ENCODE measurements around the gene ARL10.

ARL10 gene, protein sequence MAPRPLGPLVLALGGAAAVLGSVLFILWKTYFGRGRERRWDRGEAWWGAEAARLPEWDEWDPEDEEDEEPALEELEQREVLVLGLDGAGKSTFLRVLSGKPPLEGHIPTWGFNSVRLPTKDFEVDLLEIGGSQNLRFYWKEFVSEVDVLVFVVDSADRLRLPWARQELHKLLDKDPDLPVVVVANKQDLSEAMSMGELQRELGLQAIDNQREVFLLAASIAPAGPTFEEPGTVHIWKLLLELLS

DNA sequence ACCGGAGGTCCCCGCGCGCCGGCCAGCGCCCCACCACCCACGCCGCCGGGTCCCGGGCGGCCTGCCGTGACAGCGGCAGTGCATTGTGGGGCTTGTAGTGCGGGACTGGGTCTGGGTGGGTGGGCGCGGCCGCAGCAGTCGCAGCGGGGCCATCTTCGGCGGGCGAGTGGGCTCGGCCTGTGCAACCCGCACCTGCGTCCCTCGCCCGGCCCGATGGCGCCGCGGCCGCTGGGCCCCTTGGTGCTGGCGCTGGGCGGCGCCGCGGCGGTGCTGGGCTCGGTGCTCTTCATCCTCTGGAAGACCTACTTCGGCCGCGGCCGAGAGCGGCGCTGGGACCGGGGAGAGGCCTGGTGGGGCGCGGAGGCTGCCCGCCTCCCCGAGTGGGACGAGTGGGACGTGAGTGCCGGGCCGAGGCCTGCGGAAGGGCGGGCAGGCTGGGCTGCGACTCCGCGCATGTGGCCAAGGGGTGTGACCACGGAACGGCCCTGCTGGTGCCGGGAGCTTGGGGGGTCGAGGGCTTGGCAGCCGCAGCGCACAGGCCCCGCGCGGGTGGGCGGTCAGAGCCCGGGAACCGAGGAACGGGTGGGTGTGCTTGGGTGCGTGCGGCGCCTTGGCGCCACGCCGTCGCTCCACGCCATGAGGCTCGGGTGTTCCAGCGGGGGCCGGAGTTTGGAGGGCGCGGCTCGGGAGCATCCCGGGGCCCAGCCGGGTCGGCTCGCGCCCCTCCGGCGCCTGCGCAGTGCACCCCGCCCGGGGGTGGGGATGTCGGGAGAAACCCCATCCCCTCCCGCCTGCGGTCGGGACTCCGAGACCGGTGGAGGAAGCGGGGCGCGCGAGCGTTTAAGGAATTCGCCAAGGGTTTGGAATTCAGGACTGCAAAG lies at the start of gene ARL10:
ARL10 (plus strand) TSS at position 137 of the 881 bp plus-strand sequence; CDS start at position 214, 77 bp downstream.
- DNase-seq (ENCODE audit: low read depth in 3 of 3): peak in 2 of 3 donors; percentile 35 to 63

DNA sequence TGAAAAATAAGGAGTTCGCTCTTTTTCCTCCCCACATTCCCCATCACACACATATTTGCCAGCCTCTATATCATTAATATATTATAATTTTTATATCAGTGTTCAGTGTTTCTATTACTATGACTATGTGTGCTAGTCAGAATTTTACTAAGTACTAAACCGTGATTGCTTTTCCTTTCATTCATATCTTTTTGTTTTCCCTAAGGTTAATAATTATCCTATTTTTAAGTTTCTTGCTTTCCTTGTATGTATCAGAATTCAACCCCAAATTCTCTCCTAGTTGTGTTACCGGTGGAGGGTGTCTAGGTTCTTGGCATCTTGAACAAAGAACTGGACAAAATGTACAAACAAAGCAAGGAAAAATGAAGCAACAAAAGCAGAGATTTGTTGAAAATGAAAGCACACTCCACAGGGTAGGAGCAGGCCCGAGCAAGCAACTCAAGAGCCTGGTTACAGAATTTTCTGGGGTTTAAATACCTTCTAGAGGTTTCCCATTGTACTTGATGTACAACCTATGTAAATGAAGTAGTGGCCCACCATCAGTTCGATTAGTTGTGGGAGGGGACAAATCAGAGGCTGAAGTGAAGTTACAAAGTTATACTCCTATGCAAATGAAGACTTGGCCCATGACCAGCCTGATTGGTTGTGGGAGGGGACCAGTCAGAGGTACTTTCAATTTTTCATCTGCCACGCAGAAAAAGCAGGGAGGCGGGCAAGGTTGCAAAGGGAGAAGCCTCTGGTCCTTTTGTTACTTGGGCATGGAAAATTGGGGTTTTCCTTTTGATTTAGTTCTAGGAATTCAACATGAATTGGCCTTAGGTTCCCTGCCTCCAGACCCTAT lies 47.5 kb upstream of the ARL10 start:
- DNase-seq (ENCODE audit: low read depth in 3 of 3): no peak

DNA sequence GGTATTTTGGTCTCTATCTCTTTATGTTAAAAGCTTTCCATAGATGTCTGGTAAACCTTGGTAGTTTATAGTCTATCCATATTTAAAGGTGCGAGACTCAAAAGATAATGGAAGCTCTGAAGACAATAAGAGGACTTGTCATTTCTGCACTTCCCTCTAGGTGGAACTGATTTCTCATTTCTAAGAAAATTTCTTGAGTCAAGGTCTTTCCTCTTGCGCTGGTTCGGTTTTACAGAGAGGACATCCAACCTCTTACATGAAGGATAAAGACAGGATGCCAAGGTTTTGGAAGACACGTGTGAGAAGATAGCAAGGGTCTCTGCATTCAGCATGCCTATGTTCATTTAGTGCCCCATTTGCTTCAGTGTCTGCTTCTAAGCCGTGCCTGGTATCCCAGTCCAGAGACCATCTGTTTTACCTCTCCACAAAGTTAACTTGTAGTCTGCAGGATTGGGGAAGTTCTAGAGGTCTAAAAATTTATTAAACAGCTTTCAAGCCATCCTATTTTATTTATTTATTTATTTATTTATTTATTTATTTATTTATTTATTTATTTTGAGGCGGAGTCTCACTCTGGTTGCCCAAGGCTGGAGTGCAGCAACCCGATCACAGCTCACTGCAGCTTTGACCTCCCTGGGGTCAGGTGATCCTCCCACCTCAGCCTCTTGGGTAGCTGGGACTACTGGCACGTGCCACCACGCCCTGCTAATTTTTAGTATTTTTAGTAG lies 45.3 kb upstream of the ARL10 start:
- DNase-seq (ENCODE audit: low read depth in 3 of 3): no peak

DNA sequence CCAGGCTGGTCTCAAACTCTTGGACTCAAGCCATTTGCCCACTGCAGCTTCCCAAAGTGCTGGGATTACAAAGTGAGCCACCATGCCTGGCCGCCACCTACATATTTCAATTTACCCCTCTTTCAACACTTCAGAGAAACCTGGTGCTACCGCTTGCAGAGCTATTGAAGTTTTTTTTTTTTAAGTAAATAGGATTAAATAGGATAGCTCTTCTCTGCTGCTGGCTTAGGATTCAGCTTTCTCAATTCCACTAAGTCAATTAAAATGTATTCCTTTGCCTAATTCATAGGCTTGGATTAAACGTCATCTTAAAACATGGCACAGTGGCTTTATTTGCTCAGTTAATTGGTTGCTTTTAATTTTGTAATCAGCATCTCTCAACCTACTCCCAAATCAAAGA lies 44.7 kb upstream of the ARL10 start:
- no peak for DNase-seq (ENCODE audit: low read depth in 3 of 3)

DNA sequence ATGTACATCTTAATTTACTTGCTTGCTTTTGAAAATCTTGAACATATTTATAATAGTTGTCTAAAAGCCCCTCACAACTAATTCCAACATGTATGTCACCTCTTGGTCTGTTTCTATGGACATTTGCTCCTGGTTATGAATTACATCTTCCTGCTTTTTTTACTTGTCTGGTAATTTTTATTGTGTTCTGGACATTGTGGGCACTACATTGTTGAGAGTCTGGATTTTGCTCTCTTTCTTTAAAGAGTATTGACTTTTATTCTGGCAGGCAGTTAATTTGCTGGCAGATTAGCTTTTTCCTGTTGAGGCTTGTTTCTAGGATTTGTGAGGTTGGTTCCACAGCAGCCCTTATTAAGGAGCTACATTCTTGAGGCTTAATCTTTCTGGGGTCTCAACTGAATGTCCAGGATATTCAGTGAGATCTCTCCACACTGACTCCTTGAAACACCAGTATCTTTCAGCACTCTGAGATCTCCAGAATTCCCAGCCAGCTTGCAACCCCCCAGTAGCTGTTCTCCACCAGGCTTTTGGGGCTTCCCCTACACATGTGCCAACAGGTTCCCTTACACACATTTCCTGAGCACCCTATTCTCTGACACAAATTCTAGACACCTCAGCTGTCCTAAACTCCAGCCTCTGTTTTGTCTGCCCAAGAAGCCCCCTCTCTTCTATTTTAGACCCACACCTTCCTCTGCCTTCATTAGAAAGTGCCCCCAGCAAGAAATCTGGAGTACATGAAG lies 31.1 kb upstream of the ARL10 start:
- DNase-seq (ENCODE audit: low read depth in 3 of 3): no peak

DNA sequence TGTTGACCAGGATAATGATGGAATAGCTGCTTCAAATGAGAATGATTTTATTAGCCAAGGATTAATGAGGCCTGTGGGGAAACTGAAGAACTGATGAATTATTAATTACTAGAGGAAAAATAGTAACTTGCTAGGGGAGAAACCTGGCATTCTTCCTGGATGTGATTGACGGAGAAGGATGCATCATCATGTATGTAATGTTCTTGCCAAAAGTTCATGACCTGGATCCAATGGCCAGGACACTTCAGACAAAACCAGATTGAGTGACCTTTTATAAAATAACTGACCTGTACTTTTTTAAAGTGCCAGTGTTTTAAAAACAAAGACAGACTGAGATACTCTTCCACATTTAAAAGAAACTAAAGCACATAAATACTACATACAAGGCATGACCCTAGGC lies 27.4 kb upstream of the ARL10 start:
- DNase-seq (ENCODE audit: low read depth in 3 of 3): no peak

DNA sequence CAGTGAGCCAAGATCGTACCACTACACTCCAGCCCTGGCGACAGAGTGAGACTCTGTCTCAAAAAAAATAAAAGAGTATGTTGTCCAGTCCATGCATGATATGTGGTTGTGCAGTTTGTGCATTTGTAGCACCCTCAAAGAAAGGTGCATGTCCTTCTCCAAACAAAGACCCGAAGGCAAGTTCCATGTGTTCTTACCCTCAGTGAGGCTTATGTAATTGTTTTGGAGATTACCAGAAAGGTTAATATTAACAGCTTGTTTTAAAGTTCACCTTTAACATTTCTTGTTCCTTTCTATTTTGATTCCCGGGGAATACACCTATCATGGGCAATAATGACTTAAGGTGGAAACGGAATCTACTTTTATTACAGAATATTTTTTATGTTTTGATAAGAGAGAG lies 26.0 kb upstream of the ARL10 start:
- no peak for DNase-seq (ENCODE audit: low read depth in 3 of 3)

DNA sequence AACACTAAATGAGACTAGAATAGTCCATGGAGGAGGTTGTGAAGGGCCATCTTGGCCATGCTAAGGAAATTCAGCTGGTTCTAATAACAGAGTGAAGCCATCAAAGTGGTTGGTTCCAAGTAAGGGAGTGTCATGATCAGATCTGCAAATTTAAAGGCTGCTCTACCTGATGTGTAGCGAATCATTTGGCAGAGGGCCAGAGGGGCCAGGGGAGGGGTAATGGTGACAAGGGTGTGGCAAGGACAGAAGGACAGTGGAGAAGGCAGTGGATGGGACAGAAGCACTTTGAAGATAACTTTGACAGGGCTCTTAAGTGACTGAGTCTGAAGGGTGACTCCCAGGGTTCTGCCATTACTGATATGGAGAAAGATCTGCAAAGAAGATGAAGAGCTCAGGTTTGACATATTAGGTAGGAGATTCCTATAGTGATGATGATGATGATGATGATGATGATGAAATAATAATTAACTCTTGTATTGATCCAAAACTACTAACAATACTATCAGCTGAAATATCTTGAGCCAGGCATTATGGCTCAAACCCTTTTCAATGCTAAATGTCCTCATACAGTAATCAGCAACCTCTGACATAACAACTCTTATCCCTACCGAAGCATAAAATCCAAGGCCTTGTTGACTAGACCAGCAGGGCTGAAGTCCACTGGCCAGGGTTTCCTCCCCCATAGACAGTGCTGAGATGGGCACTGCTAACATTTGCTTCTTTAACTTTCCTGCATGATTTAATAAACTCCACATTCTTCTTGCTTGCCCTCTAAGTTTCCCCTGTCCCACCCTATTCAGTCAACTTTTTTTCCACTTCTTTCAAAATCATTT lies 23.7 kb upstream of the ARL10 start:
- no peak for DNase-seq (ENCODE audit: low read depth in 3 of 3)

DNA sequence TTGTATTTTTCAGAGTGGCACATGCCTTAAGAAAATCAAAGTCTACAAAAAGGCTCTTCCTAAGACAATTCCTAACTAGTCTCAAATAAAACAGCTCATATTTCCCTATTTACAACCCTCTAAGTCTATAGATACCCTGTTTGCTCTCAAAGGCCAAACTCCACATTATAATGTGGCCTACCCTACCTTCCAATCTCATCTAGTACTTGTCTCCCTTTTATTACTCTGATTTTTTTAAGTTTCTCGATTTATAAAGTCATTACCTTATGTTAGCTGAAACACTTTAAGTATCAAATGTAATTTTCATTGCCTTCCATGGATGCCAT lies 23.2 kb upstream of the ARL10 start:
- no peak for DNase-seq (ENCODE audit: low read depth in 3 of 3)

DNA sequence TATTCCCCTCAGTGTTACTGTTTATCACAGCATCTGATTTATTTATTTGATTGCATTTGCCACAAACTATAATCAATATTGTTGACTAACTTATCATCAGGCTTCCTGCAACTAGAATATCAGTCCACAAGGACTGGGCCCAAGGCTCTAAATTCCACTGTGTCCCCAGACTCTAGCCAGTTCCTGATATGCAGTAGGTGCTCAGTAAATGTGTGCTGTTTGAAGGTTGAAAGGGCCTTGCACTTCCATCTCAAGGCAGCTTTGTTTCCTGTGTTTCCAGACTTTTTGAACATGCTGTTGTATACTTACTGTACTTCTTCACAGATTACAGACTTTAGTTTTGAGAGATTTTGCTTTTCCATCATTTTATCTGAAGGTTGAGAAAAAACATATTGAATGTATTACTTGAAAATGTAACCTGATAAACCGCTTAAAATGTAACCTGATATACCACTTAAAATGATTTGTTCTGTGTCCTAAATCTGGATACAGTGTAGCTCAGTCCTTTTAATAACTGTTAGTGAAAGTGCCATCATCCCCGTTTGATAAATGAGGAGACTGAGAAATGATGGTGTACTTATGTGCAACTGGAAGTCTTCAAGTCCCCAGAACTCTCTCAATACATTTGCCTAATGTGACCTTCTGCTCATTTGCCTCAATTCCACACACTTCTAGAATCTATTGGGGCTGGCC lies 22.4 kb upstream of the ARL10 start:
- DNase-seq (ENCODE audit: low read depth in 3 of 3): no peak

DNA sequence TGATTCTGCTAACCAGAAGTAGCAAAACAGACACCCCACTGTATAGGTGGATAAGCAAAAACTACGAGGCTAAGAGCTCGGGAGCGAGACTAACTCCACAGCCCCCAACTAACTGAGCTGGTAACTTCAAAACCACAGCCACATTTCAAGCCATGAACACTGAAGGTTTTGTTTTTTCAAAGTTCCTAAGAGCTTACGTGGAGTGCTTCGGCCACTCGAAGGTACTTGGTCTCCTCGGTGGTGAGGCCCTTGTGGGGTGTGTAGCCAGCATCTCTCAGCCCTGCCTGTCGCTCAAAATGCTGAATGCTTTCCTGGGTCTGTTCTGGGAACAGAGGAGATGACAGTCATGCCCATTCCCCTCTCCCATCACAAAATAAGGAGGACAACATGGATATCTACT lies 14.9 kb upstream of the ARL10 start:
- DNase-seq (ENCODE audit: low read depth in 3 of 3): no peak

DNA sequence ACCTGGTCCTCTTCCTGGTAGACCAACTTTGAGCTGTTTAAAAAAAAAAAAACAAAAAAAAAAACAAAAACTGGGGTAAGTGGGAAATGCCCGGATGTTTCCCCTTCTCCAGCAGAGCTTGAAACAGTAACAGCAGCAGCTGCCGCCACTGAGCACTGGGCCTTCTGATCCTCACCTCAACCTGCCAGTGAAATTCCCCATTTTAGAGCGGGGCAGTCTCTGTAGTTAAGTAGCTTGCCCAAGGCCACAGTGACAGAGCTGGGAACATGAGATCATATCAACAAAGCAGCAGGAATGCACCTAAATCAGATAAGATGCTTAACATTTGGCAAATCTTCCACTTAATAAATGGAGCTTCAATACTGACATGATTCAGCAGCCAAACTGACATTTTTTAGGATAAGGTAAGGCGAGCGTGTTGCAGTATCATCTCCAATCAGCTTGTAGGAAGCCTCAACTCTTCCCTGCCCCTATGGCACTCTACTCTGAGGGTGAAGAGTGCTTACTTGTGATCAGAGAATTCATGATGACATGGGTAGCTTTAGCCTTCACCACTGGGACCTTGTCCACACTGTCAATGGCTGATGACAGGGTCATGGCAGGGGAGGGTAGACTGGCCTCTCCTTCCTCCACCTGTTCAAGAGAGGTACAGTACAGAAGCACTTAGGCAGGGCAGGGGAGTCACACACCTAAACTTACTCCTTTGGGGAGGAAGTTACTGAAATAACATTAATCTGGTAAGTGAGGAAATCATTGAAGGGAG lies 13.0 kb upstream of the ARL10 start:
- DNase-seq (ENCODE audit: low read depth in 3 of 3): no peak

DNA sequence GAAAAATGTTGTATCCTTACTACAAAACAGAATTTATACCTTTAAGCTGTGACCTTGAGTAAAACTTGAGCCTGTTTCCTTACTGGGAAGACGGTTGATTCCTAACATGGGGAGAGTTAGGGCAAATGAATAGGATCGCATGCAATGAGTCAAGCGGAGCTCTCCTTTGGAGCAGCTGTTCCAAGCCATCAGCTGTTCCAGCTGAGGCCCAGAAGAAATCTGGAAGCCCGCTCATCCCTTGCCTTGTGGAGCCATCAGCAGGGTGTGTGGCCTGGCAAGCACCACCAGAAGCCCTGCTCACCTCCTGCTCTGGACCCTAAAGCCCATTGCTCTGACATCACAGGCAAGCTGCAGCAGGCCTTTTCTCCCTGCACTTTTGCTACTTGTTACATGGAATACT lies 11.8 kb upstream of the ARL10 start:
- no peak for DNase-seq (ENCODE audit: low read depth in 3 of 3)

DNA sequence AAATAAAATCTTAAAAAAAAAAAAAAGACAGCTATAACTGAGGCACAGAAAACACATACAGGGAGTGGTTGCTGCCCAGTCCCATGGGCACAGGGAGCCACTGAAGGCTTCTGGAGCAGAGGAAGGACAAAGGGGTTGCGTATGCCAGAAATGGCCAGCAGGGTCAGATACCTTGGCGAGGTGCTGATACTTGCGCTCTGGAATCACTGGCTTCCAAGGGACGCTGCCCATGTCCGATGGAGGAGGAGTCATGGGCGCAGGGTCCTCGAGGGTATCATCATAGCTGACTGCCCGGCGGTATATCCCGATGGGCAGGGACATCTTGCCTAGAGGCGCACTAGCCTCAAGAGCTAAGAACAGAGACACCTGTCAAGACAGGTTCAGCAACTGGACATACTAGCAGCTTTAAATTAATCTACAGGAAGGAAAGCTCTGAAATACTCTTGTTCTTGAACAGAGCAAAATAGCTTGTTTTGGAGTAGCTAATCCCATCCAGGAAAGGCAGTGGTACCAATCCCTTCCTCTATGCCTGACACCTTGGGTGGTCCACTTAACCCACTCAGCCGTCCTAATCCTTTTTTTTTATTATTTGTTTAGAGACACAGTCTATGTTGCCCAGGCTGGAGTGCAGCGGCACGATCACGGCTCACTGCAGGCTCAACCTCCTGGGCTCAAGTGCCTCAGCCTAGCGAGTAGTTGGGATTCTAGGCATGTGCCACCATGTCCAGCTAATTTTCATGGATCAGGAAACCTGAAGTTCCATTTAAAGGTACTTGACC lies 9.7 kb upstream of the ARL10 start:
- no peak for DNase-seq (ENCODE audit: low read depth in 3 of 3)

DNA sequence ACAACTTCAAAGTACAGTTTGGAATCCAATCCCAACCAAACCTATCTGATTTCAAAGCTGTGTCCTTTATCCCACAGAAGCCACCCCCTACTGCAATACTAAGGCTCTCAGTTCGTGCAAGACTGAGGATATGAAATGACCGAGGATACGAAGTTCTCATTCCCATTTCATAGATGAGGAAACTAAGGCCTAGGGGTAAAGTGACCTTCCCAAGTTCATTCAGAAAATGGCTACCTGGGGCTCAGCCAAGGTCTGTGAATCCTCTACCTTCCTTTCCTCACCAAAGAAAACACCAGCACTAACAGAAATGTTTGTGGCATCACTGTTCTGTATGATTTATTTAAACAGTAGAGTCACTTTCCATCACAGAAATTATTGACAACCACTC lies 9.1 kb upstream of the ARL10 start:
- no peak for DNase-seq (ENCODE audit: low read depth in 3 of 3)

DNA sequence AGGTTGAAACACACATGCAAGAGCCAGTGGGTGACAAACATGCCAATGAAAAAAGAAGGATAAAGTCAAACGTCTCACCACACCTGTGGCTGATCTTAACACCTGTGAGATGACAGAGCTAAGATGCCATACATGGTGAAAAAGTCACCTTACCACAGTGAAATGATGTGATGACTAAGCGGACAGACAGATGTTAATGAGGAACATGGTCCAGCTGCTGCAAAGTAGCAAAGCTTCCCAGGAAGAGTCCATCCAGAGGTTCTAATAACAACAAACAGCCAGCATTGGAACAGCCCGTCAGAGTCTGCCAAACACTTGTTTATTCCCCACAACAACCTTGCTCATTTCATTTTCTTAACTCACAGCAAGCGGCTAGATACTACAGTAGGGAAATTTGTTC lies 5.6 kb upstream of the ARL10 start:
- no peak for DNase-seq (ENCODE audit: low read depth in 3 of 3)

DNA sequence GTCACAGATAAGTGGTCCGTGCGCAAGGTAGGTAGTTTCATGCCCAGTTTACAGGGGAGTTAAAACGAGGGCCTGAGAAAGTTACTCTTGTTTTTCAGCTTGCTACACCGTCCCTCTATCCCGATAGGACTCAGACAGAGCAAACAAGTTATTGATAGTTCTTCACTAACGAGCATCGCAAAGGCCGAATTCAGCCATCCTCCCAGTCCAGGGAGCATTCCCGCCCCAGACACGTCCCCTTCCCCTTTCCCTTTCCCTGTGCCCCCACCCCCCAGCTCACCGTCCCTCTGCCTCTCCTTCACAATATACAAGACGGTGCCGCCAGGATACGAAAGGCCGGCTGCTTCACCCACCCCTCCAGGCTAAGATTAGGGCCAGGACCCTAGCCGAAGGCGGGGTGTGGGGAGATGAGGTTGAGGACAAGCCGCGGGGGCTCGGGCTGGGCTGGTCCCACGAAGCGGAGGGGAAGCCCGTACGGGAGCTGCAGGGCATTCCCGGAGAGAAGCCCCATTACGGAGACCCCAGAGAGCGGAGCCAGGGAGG lies 4.3 kb upstream of the ARL10 start:
- DNase-seq (ENCODE audit: low read depth in 3 of 3): no peak

All from stimulated activated CD4-positive, alpha-beta T cell treated with anti-CD3 and anti-CD28 coated beads, TNF-alpha, amount 100 ng/mL, for 48 hours (primary cell).